SK-N-MC (cell line): ENCODE data around the gene C1orf174.

Source experiments
- EZH2 ChIP-seq: fragments of 200-600 bp; sonication (generic); IDR thresholded peaks from one replicate; pipeline ENCODE4 v1.6.1; 2017; ENCODE audit warnings: antibody characterized with exemption
- POLR2AphosphoS5 ChIP-seq: IDR thresholded peaks from 2 replicates; pipeline ENCODE4 v1.6.1; 2012; ENCODE audit warnings: mild to moderate bottlenecking, low read depth, low read length, borderline replicate concordance

GRCh38 chr1:3874736-3875135 is 25.3 kb downstream of the C1orf174 start:
- TF ChIP-seq POLR2AphosphoS5 (no peak), EZH2 (no peak)
